GM19467 (cell line): Measurements from ENCODE around the gene KLHL26.

Source experiments
- ATAC-seq: cut with Tn5 transposase; IDR thresholded peaks from one replicate; pipeline ENCODE4 v1.9.1; 2021; ENCODE audit warnings: mild to moderate bottlenecking, moderate library complexity; ENCODE audit not compliant: unreplicated experiment

The KLHL26 gene

DNA sequence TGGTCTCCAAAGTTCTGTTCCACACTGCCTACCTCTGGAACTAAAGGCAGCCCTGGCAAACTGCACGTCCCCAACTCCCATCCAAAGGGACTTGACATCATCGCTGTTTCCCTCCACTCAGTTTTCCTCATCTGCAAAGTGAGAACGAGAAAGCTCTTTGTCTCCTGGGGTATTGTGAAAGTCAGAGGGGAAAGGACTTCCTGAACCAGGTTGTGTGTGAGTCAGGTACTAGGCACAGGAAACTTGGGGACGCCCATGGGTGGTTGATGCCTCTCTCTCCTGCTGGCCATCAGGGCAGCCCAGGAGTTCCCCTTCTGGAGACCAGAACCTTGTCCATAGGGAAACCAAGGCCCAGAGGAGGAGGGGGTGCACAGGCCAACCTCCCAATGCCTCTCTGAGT lies 35.0 kb upstream of the KLHL26 start:
- no peak for ATAC-seq

GRCh38 chr19:18603255-18603957 lies 33.4 kb upstream of the KLHL26 start:
- ATAC-seq: no peak

GRCh38 chr19:18603958-18604819 lies 32.6 kb upstream of the KLHL26 start:
- no peak for ATAC-seq

- ATAC-seq: no peak
These were observed 32.0 kb upstream of the KLHL26 start for GRCh38 chr19:18604820-18605159.

DNA sequence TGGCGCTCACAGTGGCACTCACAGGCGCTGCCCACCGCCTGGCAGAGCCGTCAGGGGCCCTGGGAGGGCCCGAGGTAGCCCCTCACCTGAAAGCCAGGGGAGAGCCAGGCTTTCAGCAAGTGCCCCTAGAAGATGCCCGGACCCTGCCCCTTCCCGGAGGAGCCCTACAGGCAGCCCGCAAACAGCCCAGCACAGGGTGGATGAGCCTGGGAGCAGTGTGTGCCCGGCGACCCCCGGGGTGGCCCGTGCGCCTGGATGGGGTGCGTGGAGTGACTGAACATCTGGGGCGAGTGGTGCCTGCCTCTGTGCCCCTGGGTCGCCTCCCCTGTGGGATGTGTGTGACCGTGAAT lies 31.7 kb upstream of the KLHL26 start:
- no peak for ATAC-seq

GRCh38 chr19:18605546-18606280 lies 31.1 kb upstream of the KLHL26 start:
- no peak for ATAC-seq

GRCh38 chr19:18606281-18607225 lies 30.3 kb upstream of the KLHL26 start, which contains the start of gene CRLF1:
Gene CRLF1, minus strand, starts transcription at chr19:18606799. Its CDS starts 143 bp downstream, at chr19:18606656.
- no peak for ATAC-seq

DNA sequence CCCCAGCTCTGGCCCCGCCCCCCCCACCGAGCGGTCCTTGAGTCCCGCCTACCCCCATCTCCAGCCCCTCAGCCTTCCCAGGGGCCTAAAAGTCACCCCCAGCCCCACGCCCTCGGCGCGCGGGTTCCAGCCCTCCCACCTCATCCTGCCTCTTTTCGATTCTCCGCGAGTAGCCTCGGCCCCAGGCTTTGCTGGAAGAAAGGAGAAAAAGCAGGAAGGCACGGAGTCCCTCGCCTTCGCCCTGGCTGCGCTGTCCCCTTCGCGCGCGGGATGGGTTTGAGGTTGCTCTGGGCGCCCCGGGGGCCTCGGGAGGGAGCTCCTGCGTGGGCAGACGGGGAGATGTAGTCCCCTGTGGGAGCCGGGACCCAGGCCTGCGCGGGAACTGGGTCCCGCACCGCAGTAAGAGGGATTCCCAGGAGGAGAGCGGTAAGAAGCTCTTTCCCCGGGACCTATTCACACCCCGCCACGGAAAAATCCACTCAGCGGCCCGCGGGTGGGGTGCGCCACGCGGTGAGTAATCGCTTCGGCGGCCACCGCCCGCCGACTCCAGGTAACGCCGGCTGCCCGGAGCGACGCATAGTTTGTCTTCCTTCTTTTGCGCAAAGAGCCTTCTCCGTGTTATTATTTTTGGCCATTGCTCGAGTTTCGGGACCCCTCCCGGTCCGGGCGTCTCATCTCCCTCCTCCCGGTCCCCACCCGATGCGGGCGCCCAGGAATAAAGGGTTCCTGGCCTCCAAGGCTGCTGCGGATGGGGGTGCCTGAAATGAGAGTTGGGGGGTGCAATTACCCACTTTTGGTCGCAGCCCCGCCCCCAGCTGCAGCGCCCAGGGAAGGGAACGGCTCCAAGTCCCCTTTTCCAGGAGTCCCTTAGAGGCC lies 29.4 kb upstream of the KLHL26 start:
- no peak for ATAC-seq

DNA sequence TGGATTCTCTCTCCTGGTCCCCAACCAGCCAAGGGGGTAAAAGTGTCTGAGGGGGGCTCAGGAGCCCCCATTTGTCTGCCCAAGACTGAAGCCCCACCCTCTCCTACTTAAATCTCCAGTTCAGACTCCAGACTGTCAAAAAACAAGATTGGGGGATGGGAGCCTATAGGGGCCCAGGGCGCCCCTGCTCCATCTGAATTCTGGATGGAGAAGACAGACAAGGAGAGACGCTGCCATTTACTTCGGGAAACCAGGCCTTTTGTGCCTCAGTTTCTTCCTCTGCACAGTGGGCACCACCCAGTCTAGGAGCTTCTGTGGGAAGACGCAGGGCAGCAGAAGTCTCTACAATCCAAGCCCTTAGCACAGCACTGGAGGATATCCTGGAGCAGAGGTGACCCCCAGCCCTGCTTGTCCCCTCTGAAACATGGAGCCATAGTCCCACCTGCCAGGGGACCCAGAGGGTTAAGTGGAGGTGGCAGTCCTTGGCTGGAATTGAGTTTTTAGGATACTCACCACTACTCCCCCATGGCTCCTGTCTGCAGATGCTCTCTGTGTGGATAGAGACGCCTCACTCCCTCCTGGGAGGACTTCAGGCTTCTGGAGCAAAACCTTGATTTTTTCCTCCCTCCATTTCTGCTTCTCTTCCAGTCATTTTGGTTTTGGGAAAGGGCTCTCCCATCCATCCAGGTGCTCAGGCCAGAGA lies 28.6 kb upstream of the KLHL26 start:
- ATAC-seq: no peak

DNA sequence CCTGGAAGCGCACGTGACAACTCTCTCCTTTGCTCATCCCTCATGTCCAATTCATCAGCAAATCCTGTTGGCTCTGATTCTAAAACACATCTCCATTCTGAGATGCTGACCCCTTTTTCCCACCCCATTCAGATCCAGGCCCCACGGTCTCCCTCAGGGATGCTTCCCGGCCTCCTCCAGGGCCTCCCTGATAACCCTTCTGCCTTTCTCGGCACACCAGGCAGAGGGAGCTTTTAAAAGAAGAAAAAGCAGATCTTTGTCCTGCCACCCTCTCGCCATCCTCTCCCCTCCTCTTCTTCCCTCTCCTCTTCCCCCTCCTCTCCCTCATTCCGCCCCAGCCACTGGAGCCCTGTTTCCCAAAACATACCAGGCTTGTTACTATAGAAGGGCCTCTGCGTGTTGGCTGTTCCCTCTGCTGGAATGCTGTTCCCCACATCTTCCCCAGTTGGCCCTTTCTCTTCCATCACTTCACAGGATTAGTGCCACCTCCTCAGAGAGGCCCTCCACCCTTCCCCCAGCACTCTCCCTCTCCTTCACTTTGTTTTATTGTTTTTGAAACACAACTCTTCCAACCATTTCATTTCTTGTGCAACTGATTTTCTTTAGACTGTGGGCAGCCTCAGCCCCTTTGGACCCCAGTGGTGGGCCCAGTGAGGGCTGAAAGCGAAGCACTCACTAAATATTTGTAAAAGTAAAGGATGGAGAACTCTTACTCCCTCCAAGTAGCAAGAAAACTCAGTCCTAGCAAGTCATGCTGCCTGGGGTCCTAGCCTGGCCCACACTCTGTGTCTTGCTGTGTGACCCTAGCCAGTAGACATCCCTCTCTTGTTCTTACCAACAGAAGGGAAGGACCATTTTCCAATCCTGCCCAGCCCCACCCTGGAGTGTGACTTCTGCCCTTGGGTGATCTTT lies 27.8 kb upstream of the KLHL26 start:
- no peak for ATAC-seq

DNA sequence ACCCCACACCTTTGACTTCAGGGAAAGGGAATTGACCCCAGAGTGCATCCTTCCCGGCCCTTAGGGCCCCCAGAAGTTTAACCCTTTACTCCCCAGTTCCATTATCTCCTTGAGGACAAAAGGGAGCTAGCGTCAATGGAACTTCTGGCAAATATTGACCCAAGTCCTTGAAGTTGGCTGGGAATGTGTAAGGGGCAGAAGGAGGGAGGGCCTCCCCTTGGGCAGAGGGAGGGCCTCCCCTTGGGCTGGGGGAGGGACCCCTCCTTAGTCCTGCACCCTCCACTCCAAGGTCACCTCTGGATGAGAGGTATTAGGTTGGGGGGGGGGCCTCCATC lies 27.1 kb upstream of the KLHL26 start:
- no peak for ATAC-seq

GRCh38 chr19:18610245-18610555 lies 26.6 kb upstream of the KLHL26 start:
- no peak for ATAC-seq

DNA sequence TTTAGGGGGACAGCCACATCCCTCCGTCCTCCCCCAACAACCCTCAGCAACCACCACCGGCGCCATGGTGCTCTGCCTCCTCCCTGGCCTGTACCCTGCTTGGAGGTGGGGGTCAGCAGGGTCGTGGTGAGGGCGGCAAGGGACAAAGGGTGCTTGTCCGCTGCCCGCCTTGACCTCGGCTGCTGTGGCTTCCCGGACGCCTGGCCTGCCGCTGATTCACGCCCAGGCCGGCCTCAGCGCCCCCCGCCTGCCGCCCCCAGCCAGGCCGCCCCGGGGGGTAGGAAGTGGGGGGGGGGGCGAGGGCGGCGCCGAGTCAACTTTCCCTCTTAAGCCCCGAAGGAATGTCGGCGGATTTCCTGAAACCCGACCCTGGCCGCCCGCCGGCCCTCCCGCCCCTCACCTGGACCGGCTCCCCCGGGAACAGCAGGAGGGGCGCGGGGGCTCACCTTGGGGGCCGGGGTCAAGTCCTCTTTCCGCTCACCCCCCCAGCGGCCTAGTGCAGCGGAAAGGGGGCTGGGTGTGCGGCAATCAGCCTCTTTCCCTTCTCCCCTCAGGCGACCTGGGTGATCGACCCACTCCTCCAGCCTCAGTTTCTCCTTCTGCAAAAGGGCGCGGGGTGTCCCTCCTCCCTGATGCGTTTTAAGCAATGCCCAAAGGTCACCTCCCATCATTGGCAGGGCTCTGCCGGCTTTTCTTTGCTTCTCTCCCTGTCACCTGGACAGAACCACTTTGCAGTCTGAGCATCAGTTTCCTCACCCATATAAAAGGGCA lies 26.1 kb upstream of the KLHL26 start:
- ATAC-seq: no peak

DNA sequence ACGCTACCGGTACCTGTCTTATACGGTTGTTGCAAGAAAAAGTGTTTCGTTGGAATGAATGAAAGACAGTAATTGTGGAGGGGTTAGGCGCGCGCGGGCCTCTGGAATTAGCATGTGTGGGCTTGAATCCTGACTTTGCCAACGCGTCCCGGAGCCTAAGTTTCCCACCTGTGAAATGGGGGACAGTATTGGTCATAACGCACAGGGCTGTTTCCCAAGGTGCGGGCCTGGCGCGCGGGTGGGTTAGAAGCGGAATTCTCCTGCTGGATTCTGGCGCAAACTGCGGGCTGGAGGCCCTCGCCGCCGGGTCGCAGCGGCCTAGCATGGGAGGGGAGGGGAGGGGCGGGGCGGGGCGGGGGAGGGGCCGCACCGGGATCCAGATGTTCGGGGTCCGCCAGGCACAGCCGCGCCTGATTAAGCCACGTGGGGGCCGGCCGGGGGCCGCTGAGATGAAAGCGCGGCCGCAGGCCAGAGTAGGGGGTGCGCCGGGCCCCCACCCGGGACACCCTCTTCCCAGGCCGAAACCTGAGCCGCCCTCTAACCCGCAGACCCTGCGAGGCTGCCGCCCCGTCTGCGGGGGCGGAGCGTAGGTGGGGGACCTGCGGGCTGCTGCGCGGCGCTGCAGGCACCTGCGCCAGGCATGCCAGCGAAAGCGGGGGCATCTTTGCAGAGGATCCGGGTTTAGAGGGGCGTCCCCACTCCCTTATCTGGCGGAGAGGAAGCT lies 25.3 kb upstream of the KLHL26 start:
- ATAC-seq: no peak

GRCh38 chr19:18612051-18612771 lies 24.6 kb upstream of the KLHL26 start:
- ATAC-seq: no peak
